PC-9 (cell line): ENCODE measurements around the gene ZYG11B. TPM values are rescaled to one million over a fixed set of nuclear protein-coding genes. Genes with fewer than 3 reads are reported as not detected.
"Not testable (repeated sequence)": the region's sequence is repeated elsewhere in the genome, so short reads cannot be mapped to it uniquely, and the experiment has no call there.

Experiments
- BruUV-seq: library from RNA; stranded (reverse); fragments of 400-500 nt; replicated peaks from 2 replicates; lab custom pipeline; 2021; lab: Mats Ljungman, UMichigan
- CTCF ChIA-PET: fragments of 300-600 bp; sonication (Branson Sonifier 250); formaldehyde crosslinking; loops from one replicate; lab custom pipeline; 2022; ENCODE audit warnings: antibody characterized with exemption; lab: Charles Lee
- POLR2A ChIA-PET: fragments of 300-600 bp; sonication (Branson Sonifier 250); formaldehyde crosslinking; loops from one replicate; lab custom pipeline; 2022; ENCODE audit warnings: antibody characterized with exemption; ENCODE audit not compliant: unreplicated experiment; lab: Charles Lee
- DNase-seq, 2 experiments: peaks; one replicate each; pipeline versions ENCODE4 v3.0.0 to v3.0.0-alpha.2; 2015 to 2022; ENCODE audit warnings: mixed read lengths in 1 of 2
- H2AFZ ChIP-seq: fragments of 200-600 bp; sonication (generic); 2 replicates; pipeline ENCODE4 v1.8.1; 2017; ENCODE audit warnings: antibody characterized with exemption
- H3F3A ChIP-seq: fragments of 200-600 bp; sonication (generic); 2 replicates; pipeline ENCODE4 v1.8.1; 2017; ENCODE audit warnings: antibody characterized with exemption, mild to moderate bottlenecking, low read depth; ENCODE audit not compliant: insufficient read depth
- H3K27ac ChIP-seq: fragments of 200-600 bp; sonication (generic); 2 replicates; pipeline ENCODE4 v1.6.1; 2016; ENCODE audit warnings: mixed run types
- H3K27me3 ChIP-seq: fragments of 200-600 bp; sonication (generic); 2 replicates; pipeline ENCODE4 v1.6.1; 2016; ENCODE audit warnings: low read depth, mixed run types; ENCODE audit not compliant: insufficient read depth
- H3K36me3 ChIP-seq: fragments of 200-600 bp; sonication (generic); 2 replicates; pipeline ENCODE4 v1.6.1; 2016; ENCODE audit warnings: low read depth, mixed run types
- H3K4me1 ChIP-seq: fragments of 200-600 bp; sonication (generic); replicated peaks from 2 replicates; pipeline ENCODE4 v1.6.1; 2016; ENCODE audit warnings: mixed run types; ENCODE audit not compliant: insufficient read depth
- H3K4me2 ChIP-seq: fragments of 200-600 bp; sonication (generic); 2 replicates; pipeline ENCODE4 v1.6.1; 2017; ENCODE audit warnings: mixed run types
- H3K4me3 ChIP-seq: fragments of 200-600 bp; sonication (generic); 2 replicates; pipeline ENCODE4 v1.6.1; 2016; ENCODE audit warnings: mixed run types
- H3K79me2 ChIP-seq: fragments of 200-600 bp; sonication (generic); 2 replicates; pipeline ENCODE4 v1.6.1; 2017; ENCODE audit warnings: low read depth, mixed run types
- H3K9me2 ChIP-seq: fragments of 200-600 bp; sonication (generic); 2 replicates; pipeline ENCODE4 v1.8.1; 2017; ENCODE audit warnings: mild to moderate bottlenecking; ENCODE audit not compliant: insufficient read depth
- H3K9me3 ChIP-seq: fragments of 200-600 bp; sonication (generic); 2 replicates; pipeline ENCODE4 v1.8.1; 2016; ENCODE audit warnings: low read depth; ENCODE audit not compliant: insufficient read depth
- H4K20me1 ChIP-seq: fragments of 200-600 bp; sonication (generic); 2 replicates; pipeline ENCODE4 v1.8.1; 2017; ENCODE audit not compliant: insufficient read depth
- CTCF ChIP-seq: fragments of 200-600 bp; sonication (generic); conservative IDR thresholded peaks from 2 replicates; pipeline ENCODE4 v1.6.1; 2017; ENCODE audit warnings: mixed run types, antibody characterized with exemption, mild to moderate bottlenecking, moderate library complexity
- EZH2 ChIP-seq: fragments of 200-600 bp; sonication (generic); IDR thresholded peaks from 2 replicates; pipeline ENCODE4 v1.8.0; 2017; ENCODE audit warnings: antibody characterized with exemption, low read depth
- intact Hi-C: fragments of 100-400 bp; cut with micrococcal nuclease; formaldehyde crosslinking; loops from one replicate; pipeline ENCODE4 v1.10.0; 2022; ENCODE audit not compliant: unreplicated experiment
- total RNA-seq: library from RNA; stranded (reverse); gene quantifications from 2 replicates; pipeline ENCODE4 v1.2.3, GENCODE V29; 2021

ZYG11B gene
- total RNA-seq, 1 experiment from 2014 or later, result 21.4 TPM

- TF ChIP-seq EZH2 (no peak), CTCF (peak; percentile 46; the same call in 1 of the 2 replicates)
- Histone ChIP-seq H3F3A (no peaks in the 10 kb centered on the region), H3K9me2 (no peaks in the 10 kb centered on the region), H3K4me1 (peaks cover 8% of the 10 kb centered on the region), H4K20me1 (no peaks in the 10 kb centered on the region; the same call in 1 of the 2 replicates), H3K4me2 (no peak overlapping the region), H2AFZ (no peak overlapping the region), H3K79me2 (no peaks in the 10 kb centered on the region), H3K27ac (no peak overlapping the region), H3K27me3 (no peaks in the 10 kb centered on the region), H3K4me3 (no peak overlapping the region), H3K36me3 (no peaks in the 10 kb centered on the region), H3K9me3 (no peaks in the 10 kb centered on the region)
- no peak for DNase-seq
- no TSS peak for BruUV-seq
- ChIA-PET CTCF (no interaction called here), POLR2A (interaction anchor here (0.6 kb wide), 2 partner anchors 401 to 905 kb away, joined by 3 to 8 read pairs; no protein-coding TSS in a partner anchor)
- intact Hi-C loops, result loop anchor here (2.0 kb wide), 1 partner anchor 47 kb away; no protein-coding TSS in a partner anchor
These were observed 21.9 kb downstream of the ZYG11B start for GRCh38 chr1:52748119-52748518.

GRCh38 chr1:52749496-52749895 is 23.2 kb downstream of the ZYG11B start:
- H3K36me3 ChIP-seq, H3K27me3 ChIP-seq, H3K9me2 ChIP-seq, H3K4me1 ChIP-seq, CTCF ChIA-PET, H3K9me3 ChIP-seq, H3K4me2 ChIP-seq, H3K4me3 ChIP-seq, BruUV-seq, H3F3A ChIP-seq, POLR2A ChIA-PET, H2AFZ ChIP-seq, DNase-seq, H3K27ac ChIP-seq, H3K79me2 ChIP-seq, H4K20me1 ChIP-seq: not testable (repeated sequence)
- intact Hi-C loops, result loop anchor here (2.0 kb wide), 1 partner anchor 49 kb away; no protein-coding TSS in a partner anchor

GRCh38 chr1:52750139-52750538 is 23.9 kb downstream of the ZYG11B start:
- CTCF ChIA-PET, H2AFZ ChIP-seq, H4K20me1 ChIP-seq, H3K27me3 ChIP-seq, H3K4me2 ChIP-seq, H3K4me1 ChIP-seq, H3K79me2 ChIP-seq, H3K9me3 ChIP-seq, BruUV-seq, H3K27ac ChIP-seq, H3F3A ChIP-seq, DNase-seq, H3K4me3 ChIP-seq, H3K9me2 ChIP-seq, H3K36me3 ChIP-seq, intact Hi-C loops, POLR2A ChIA-PET: not testable (repeated sequence)

- Histone ChIP-seq H3K9me3 (no peaks in the 10 kb centered on the region), H3K36me3 (no peaks in the 10 kb centered on the region), H3K9me2 (no peaks in the 10 kb centered on the region), H3K4me1 (peaks cover 8% of the 10 kb centered on the region), H2AFZ (no peak overlapping the region), H3K27me3 (no peaks in the 10 kb centered on the region), H3K27ac (no peak overlapping the region), H4K20me1 (no peaks in the 10 kb centered on the region), H3K4me2 (no peak overlapping the region), H3K79me2 (no peaks in the 10 kb centered on the region), H3K4me3 (no peak overlapping the region), H3F3A (0 out of 2 replicates have a peak, but pooled peaks cover 5% of the 10 kb centered on the region)
- no TSS peak for BruUV-seq
- TF ChIP-seq EZH2 (no peak), CTCF (no peak)
- ChIA-PET CTCF (no interaction called here), POLR2A (interaction anchor here (0.6 kb wide), 1 partner anchor 45 kb away, joined by 3 read pairs; no protein-coding TSS in a partner anchor)
- intact Hi-C loops, result no loop called here
- DNase-seq, result no peak
These were observed 25.6 kb downstream of the ZYG11B start for GRCh38 chr1:52751589-52752483.
